Activated T-helper 1 cell treated with anti-CD3 and anti-CD28 coated beads, Interleukin-12 subunit alpha, Interleukin-12 subunit beta, Interleukin-2, Interleukin-4 antibody, amounts not matched to agents 30 ng/mL and 10 ng/mL and 1 ng/mL, durations not matched to agents 14 hours and 24 hours and 36 hours (primary cell): ENCODE results near the gene ANKRD12. TPM values are rescaled to one million over a fixed set of nuclear protein-coding genes. Genes with fewer than 3 reads are reported as not detected.
"Not testable (repeated sequence)": the region's sequence is repeated elsewhere in the genome, so short reads cannot be mapped to it uniquely, and the experiment has no call there.

Source experiments
- DNase-seq: peaks from one replicate; pipeline ENCODE4 v3.0.0; 2021; ENCODE audit warnings: low spot score
- H3K27ac Mint-ChIP-seq: one replicate; pipeline ENCODE4 v1.8.0; 2021; ENCODE audit warnings: mild to moderate bottlenecking, mixed read lengths
- H3K27me3 Mint-ChIP-seq: one replicate; pipeline ENCODE4 v1.8.0; 2022; ENCODE audit warnings: mild to moderate bottlenecking, moderate library complexity, mixed read lengths; ENCODE audit not compliant: insufficient read depth
- H3K36me3 Mint-ChIP-seq: one replicate; pipeline ENCODE4 v1.8.0; 2021; ENCODE audit warnings: low read depth, mixed read lengths
- H3K4me1 Mint-ChIP-seq: one replicate; pipeline ENCODE4 v1.8.0; 2021; ENCODE audit warnings: low read depth, mixed read lengths
- H3K4me3 Mint-ChIP-seq: one replicate; pipeline ENCODE4 v1.8.0; 2021; ENCODE audit warnings: mild to moderate bottlenecking, moderate library complexity, mixed read lengths
- H3K9me3 Mint-ChIP-seq: one replicate; pipeline ENCODE4 v1.8.0; 2021; ENCODE audit warnings: mixed read lengths
- intact Hi-C: fragments of 100-400 bp; cut with micrococcal nuclease; formaldehyde crosslinking; loops from one replicate; pipeline ENCODE4 v1.15.1; 2024
- total RNA-seq: library from RNA; stranded (reverse); gene quantifications from 2 replicates; pipeline ENCODE4 v1.2.3, GENCODE V29; 2022

Gene ANKRD12
- total RNA-seq: 61.3 and 62.2 TPM in 2 replicates

- intact Hi-C loops: loop anchor here (1.0 to 10.0 kb wide), 10 partner anchors 19 to 778 kb away; partner anchors contain the start of genes NDUFV2, PPP4R1, RALBP1 and TWSG1
- no peaks in the 10 kb centered on the region for H3K27me3 Mint-ChIP-seq
- peaks cover 47% of the 10 kb centered on the region for H3K36me3 Mint-ChIP-seq
- no peaks in the 10 kb centered on the region for H3K9me3 Mint-ChIP-seq
- peak within 1 kb of the TSS; percentile 94 for H3K4me3 Mint-ChIP-seq
- peak; percentile 98 for DNase-seq
- H3K4me1 Mint-ChIP-seq: peaks cover 54% of the 10 kb centered on the region
- peak within 1 kb of the TSS; percentile 99 for H3K27ac Mint-ChIP-seq
These were observed at the start of gene ANKRD12 for GRCh38 chr18:9136315-9137155. Gene ANKRD12, plus strand, starts transcription at chr18:9136781. Its CDS starts 45,652 bp downstream, at chr18:9182433.

DNA sequence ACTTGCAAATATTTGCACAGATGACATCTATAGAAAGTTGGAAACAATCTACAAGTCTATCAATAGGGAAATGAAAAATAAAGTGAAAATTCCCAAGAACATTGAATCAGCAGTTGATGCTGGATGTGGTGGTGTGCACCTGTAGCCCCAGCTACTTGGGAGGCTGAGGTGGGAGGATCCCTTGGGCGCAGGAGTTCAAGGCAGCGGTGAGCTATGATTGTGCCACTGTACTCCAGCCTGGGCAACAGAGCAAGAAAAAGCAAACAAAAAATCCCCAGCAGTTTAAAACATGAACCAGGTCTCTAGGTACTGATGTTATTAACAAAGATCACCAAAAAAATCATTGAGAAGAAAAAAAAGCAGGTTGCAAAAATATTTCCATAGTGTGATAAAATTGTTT, 49.4 kb upstream of the ANKRD12 start:
- Mint-ChIP-seq H3K9me3 (peaks cover 3% of the 10 kb centered on the region), H3K4me1 (peaks cover 68% of the 10 kb centered on the region), H3K4me3 (peak overlapping the region; percentile 3), H3K27ac (peak overlapping the region; percentile 67), H3K27me3 (no peaks in the 10 kb centered on the region), H3K36me3 (peaks cover 23% of the 10 kb centered on the region)
- DNase-seq: no peak
- intact Hi-C loops: no loop called here

- intact Hi-C loops: no loop called here
- DNase-seq: no peak
- Mint-ChIP-seq H3K4me1 (peaks cover 66% of the 10 kb centered on the region), H3K9me3 (peaks cover 3% of the 10 kb centered on the region), H3K36me3 (peaks cover 23% of the 10 kb centered on the region), H3K27ac (peak overlapping the region; percentile 88), H3K4me3 (peak overlapping the region; percentile 26), H3K27me3 (no peaks in the 10 kb centered on the region)
These were observed 48.3 kb upstream of the ANKRD12 start for GRCh38 chr18:9088252-9088651.

GRCh38 chr18:9088727-9089126, 47.9 kb upstream of the ANKRD12 start:
- peaks cover 64% of the 10 kb centered on the region for H3K4me1 Mint-ChIP-seq
- not testable (repeated sequence) for DNase-seq

GRCh38 chr18:9090578-9090977, 46.0 kb upstream of the ANKRD12 start:
- H3K27me3 Mint-ChIP-seq: no peaks in the 10 kb centered on the region
- H3K9me3 Mint-ChIP-seq: peaks cover 3% of the 10 kb centered on the region
- intact Hi-C loops: no loop called here
- peaks cover 80% of the 10 kb centered on the region for H3K4me1 Mint-ChIP-seq
- H3K27ac Mint-ChIP-seq: peak overlapping the region; percentile 99
- no peak for DNase-seq
- H3K36me3 Mint-ChIP-seq: peaks cover 25% of the 10 kb centered on the region
- peak overlapping the region; percentile 86 for H3K4me3 Mint-ChIP-seq

More at GRCh38 chr18:9088727-9089126, 47.9 kb upstream of the ANKRD12 start:
- Mint-ChIP-seq H3K4me3 (peak overlapping the region; percentile 26), H3K27ac (peak overlapping the region; percentile 88), H3K36me3 (peaks cover 24% of the 10 kb centered on the region)
- H3K27me3 Mint-ChIP-seq, H3K9me3 Mint-ChIP-seq, intact Hi-C loops: not testable (repeated sequence)

GRCh38 chr18:9091066-9091476, 45.5 kb upstream of the ANKRD12 start:
- Mint-ChIP-seq H3K4me3 (peak overlapping the region; percentile 86), H3K36me3 (peaks cover 23% of the 10 kb centered on the region), H3K9me3 (peaks cover 3% of the 10 kb centered on the region), H3K27me3 (no peaks in the 10 kb centered on the region), H3K4me1 (peaks cover 80% of the 10 kb centered on the region), H3K27ac (peak overlapping the region; percentile 99)
- intact Hi-C loops: loop anchor here (1.0 kb wide), 2 partner anchors 8 to 10 kb away; no protein-coding TSS in a partner anchor
- DNase-seq: peak; percentile 35

DNA sequence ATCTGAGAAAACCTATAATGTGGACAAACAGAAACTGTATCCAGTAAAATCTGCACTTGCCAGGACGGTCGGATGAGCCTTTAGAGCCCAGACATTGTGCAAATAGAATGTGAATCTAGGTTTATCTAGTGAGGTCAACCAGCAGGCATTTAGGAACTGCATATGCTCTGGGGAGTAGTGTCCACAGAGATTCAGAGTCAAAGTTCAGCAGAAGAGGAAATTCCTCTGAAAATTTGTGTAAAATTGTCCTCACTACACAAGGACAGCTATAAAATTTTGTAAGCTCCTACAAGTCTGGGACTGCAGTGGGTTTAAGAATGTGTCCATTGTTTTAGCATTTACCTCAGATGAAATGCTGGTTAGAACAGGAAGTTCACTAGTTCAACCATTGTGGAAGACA, 43.9 kb upstream of the ANKRD12 start:
- intact Hi-C loops: no loop called here
- no peaks in the 10 kb centered on the region for H3K27me3 Mint-ChIP-seq

DNA sequence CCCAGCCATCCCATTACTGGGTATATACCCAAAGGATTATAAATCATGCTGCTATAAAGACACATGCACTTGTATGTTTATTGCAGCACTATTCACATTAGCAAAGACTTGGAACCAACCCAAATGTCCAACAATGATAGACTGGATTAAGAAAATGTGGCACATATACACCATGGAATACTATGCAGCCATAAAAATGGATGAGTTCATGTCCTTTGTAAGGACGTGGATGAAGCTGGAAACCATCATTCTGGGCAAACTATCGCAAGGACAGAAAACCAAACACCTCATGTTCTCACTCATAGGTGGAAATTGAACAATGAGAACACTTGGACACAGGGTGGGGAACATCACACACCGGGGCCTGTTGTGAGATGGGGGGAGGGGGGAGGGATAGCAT, 43.5 kb upstream of the ANKRD12 start:
- DNase-seq, H3K9me3 Mint-ChIP-seq, H3K27me3 Mint-ChIP-seq, intact Hi-C loops, H3K4me3 Mint-ChIP-seq: not testable (repeated sequence)
- peaks cover 21% of the 10 kb centered on the region for H3K36me3 Mint-ChIP-seq
- H3K4me1 Mint-ChIP-seq: peaks cover 85% of the 10 kb centered on the region
- H3K27ac Mint-ChIP-seq: peak overlapping the region; percentile 71

More for the DNA sequence above, 43.9 kb upstream of the ANKRD12 start:
- Mint-ChIP-seq H3K27ac (peak overlapping the region; percentile 99), H3K36me3 (peaks cover 23% of the 10 kb centered on the region), H3K4me3 (no peak overlapping the region), H3K9me3 (peaks cover 3% of the 10 kb centered on the region), H3K4me1 (peaks cover 85% of the 10 kb centered on the region)
- DNase-seq: no peak

DNA sequence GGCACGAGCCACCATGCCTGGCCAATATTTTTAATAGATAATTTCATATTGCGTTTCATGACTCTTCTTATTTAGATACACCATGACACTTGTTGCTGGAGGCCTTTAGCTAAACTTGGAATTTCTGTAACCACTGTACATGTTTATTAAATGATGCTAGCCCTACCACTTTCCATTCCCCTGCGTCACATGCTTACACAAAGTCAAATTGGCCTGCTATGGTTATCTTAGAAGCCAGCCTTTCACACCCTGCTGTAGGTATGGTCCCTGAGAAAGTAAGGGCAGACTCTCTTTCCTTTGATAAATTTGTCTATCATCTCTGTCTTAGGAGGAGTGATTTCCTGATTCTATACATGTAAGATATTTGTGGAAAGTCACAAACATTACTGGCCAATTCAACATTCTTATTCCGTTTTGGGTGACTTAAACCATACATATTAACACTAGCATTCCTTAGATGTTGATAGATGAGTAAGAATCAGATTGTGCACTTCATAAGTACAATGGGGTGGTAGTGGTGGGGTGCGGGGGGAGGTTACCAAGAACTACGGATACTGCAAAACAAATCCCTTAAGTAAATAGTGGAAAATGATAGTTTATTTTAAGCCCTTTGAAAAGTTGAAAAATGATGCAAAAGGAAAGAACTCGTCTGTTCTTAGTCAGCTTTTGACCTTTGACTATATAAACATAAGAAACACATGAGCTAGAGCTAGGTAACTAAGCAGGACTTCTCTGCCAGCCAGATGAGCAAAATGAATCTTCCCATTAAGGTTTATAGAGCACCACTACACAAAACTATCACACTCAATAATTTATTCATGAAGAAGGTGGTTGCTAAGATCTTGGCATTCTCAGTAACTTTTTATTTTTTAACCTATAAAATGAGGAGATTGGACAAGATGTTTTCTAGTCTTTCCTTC, 42.0 kb upstream of the ANKRD12 start:
- peaks cover 11% of the 10 kb centered on the region for H3K36me3 Mint-ChIP-seq
- no peaks in the 10 kb centered on the region for H3K27me3 Mint-ChIP-seq
- peak overlapping the region; percentile 100 for H3K27ac Mint-ChIP-seq
- H3K9me3 Mint-ChIP-seq: peaks cover 3% of the 10 kb centered on the region
- H3K4me3 Mint-ChIP-seq: peak overlapping the region; percentile 66
- DNase-seq: peak; percentile 47
- peaks cover 75% of the 10 kb centered on the region for H3K4me1 Mint-ChIP-seq
- intact Hi-C loops: loop anchor here (1.0 to 2.0 kb wide), 5 partner anchors 8 to 42 kb away; partner anchors contain the start of genes ANKRD12 and NDUFV2

DNA sequence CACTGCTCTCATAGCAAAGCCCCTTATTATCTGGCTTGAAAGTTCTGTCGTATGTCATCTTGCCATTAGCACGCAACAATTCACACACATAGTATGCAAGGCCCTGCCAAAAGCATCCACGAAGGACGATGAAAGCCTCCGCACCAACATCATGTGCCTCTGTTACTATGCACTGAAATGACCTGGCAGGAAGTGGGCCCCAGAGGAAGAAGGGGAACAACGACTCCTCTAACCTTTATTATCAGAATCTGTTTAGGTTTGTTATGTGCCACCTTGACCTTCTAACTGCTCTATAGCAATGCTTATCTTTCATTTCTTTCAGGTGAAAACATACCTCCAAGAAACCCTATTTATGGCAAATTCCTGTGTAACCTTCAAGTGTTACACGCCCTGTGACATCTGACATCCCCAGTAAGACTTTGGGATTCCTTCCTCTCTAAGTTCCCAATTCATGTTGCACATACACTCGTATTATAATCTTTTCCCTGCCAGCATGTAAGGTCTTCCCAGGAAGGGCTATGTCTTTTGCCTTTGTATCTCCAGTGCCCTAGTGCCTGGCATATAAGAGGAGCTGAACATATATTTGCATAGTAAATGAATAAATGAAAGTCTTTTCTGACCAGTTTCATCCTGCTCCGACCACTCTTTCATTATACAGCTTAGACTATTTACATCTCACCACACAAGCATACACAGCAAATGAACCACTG, 41.1 kb upstream of the ANKRD12 start:
- H3K9me3 Mint-ChIP-seq: peaks cover 3% of the 10 kb centered on the region
- peak overlapping the region; percentile 100 for H3K27ac Mint-ChIP-seq
- H3K36me3 Mint-ChIP-seq: peaks cover 10% of the 10 kb centered on the region
- intact Hi-C loops: loop anchor here (1.0 to 2.0 kb wide), 2 partner anchors 13 to 41 kb away; partner anchors contain the start of gene ANKRD12
- peak; percentile 61 for DNase-seq
- H3K4me1 Mint-ChIP-seq: peaks cover 71% of the 10 kb centered on the region
- H3K4me3 Mint-ChIP-seq: peak overlapping the region; percentile 66
- no peaks in the 10 kb centered on the region for H3K27me3 Mint-ChIP-seq

DNA sequence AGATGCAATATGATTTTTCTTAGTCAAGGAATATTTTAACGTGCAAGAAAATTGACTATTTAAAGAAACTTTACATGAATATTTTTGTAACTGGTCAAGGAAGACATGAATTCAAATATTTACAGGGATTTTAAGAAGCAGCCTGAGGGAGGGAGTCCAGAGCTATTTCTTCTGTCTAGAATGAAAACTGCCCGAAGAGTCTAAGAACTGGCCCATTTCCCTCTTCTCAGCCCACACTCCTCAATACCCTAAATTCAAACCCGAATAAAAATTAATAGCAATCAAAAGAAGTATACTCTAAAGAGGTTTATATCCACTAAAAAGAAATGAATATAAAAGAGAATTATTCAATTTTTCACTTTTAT, 40.6 kb upstream of the ANKRD12 start:
- intact Hi-C loops: no loop called here

DNA sequence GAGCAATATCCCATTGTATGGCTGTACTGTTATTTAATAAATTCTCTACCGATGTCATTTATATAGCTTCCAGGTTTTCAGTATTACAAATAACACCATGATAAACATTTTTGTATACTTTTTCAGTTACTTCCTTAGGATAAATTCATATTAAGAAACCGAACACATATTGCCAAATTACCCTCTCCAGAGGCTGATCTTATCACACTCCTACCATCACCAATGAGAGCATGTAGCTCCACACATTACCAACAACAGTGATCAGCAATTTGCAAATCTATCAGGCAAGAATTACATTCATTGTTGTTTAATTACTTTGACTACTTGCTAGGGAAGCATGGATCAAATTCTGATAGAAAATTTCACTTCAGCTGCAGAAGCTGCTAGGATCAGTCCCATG, 39.9 kb upstream of the ANKRD12 start:
- Mint-ChIP-seq H3K4me1 (peaks cover 68% of the 10 kb centered on the region), H3K27me3 (no peaks in the 10 kb centered on the region), H3K4me3 (no peak overlapping the region), H3K27ac (peak overlapping the region; percentile 74), H3K36me3 (peaks cover 5% of the 10 kb centered on the region), H3K9me3 (no peaks in the 10 kb centered on the region)
- no peak for DNase-seq
- intact Hi-C loops: no loop called here

More for the DNA sequence above, 40.6 kb upstream of the ANKRD12 start:
- Mint-ChIP-seq H3K4me3 (peak overlapping the region; percentile 66), H3K27ac (peak overlapping the region; percentile 100), H3K36me3 (peaks cover 7% of the 10 kb centered on the region), H3K4me1 (peaks cover 71% of the 10 kb centered on the region), H3K9me3 (peaks cover 3% of the 10 kb centered on the region), H3K27me3 (no peaks in the 10 kb centered on the region)
- DNase-seq: no peak
